GM20000 (cell line): ENCODE results near the gene IL17RD.

Experiments used
- DNase-seq: peaks from one replicate; pipeline ENCODE4 v3.0.0; 2012; ENCODE audit warnings: low spot score
- CTCF ChIP-seq: IDR thresholded peaks from 2 replicates; pipeline ENCODE4 v1.5.1; 2012; ENCODE audit warnings: mild to moderate bottlenecking, control low read depth; ENCODE audit errors: extremely low read depth, missing control alignments

Gene IL17RD

GRCh38 chr3:57105585-57105984 is 59.6 kb downstream of the IL17RD start:
- TF ChIP-seq CTCF = no peak
- DNase-seq = no peak

- peak; percentile 72 for TF ChIP-seq CTCF
Measured at GRCh38 chr3:57100046-57100695, 65.0 kb downstream of the IL17RD start.

GRCh38 chr3:57098418-57099310 is 66.5 kb downstream of the IL17RD start:
- TF ChIP-seq CTCF = no peak

More at GRCh38 chr3:57100046-57100695, 65.0 kb downstream of the IL17RD start:
- peak; percentile 79 for DNase-seq

GRCh38 chr3:57097536-57097935 is 67.6 kb downstream of the IL17RD start:
- TF ChIP-seq CTCF = no peak
- no peak for DNase-seq

More at GRCh38 chr3:57098418-57099310, 66.5 kb downstream of the IL17RD start:
- DNase-seq = no peak

- no peak for DNase-seq
- TF ChIP-seq CTCF = no peak
Measured at GRCh38 chr3:57095363-57095762, 69.8 kb downstream of the IL17RD start.

GRCh38 chr3:57094575-57094974 is 70.6 kb downstream of the IL17RD start:
- no peak for TF ChIP-seq CTCF
- no peak for DNase-seq

GRCh38 chr3:57093971-57094535 is 71.1 kb downstream of the IL17RD start:
- no peak for DNase-seq
- TF ChIP-seq CTCF = no peak
